ENCODE data around the gene MUS81.

The MUS81 gene

GRCh38 chr11:65911682-65912568 lies 51.7 kb downstream of the MUS81 start:
- DNase-seq (ENCODE audit: low read depth in 1 of 2, low spot score in 1 of 2): no peak

- no peak for DNase-seq (ENCODE audit: low read depth in 1 of 2, low spot score in 1 of 2)
Observed at GRCh38 chr11:65912845-65913244, 52.6 kb downstream of the MUS81 start.

- DNase-seq (ENCODE audit: low read depth in 1 of 2, low spot score in 1 of 2): no peak
Observed at GRCh38 chr11:65915101-65915820, 55.0 kb downstream of the MUS81 start.

GRCh38 chr11:65915821-65916251 lies 55.6 kb downstream of the MUS81 start:
- DNase-seq (ENCODE audit: low read depth in 1 of 2, low spot score in 1 of 2): no peak

Data from stimulated activated CD4-positive, alpha-beta T cell treated with anti-CD3 and anti-CD28 coated beads, Interleukin-15, amount 100 ng/mL, for 1 hour (primary cell).